Vagina (tissue), 2 donors: ENCODE results near the gene PPDPF. TPM values are rescaled to one million over a fixed set of nuclear protein-coding genes. Genes with fewer than 3 reads are reported as not detected.

ENCODE experiments used
- DNase-seq, 2 donors: peaks; one replicate each; pipeline ENCODE4 v3.0.0-alpha.2; 2017; ENCODE audit errors: extremely low spot score in 2 of 2
- H3K27ac ChIP-seq: fragments of 200-600 bp; sonication (generic); one replicate; pipeline ENCODE4 v1.5.1; 2019
- H3K27me3 ChIP-seq: fragments of 200-600 bp; sonication (generic); one replicate; pipeline ENCODE4 v1.5.1; 2019
- H3K36me3 ChIP-seq, 2 donors: fragments of 200-600 bp; sonication (generic); one replicate each; pipeline ENCODE4 v1.5.1; 2017 to 2019
- H3K4me1 ChIP-seq: fragments of 200-600 bp; sonication (generic); one replicate; pipeline ENCODE4 v1.5.1; 2019
- H3K4me3 ChIP-seq, 2 donors: fragments of 200-600 bp; sonication (generic); 1 replicate in 1 of 2; 2 replicates in 1 of 2; pipeline ENCODE4 v1.5.1; 2016 to 2019
- H3K9me3 ChIP-seq: fragments of 200-600 bp; sonication (generic); one replicate; pipeline ENCODE4 v1.5.1; 2019
- POLR2A ChIP-seq, 2 donors: fragments of 450-650 bp; IDR thresholded peaks; one replicate each; pipeline ENCODE4 v1.6.1; 2017; ENCODE audit warnings: antibody characterized with exemption in 2 of 2, mild to moderate bottlenecking in 2 of 2, moderate library complexity in 2 of 2
- POLR2AphosphoS5 ChIP-seq, 2 donors: sonication (generic); formaldehyde crosslinking; IDR thresholded peaks; one replicate each; pipeline ENCODE4 v1.9.0; 2017; ENCODE audit warnings: antibody characterized with exemption in 2 of 2, mild to moderate bottlenecking in 2 of 2, low read depth in 1 of 2; ENCODE audit not compliant: insufficient read depth in 1 of 2
- intact Hi-C: fragments of 100-400 bp; cut with DNase I; formaldehyde crosslinking; loops from one replicate; pipeline ENCODE4 v1.15.1; 2023
- total RNA-seq: library from RNA; depleted of rRNA; stranded (reverse); fragments of >200 nt; gene quantifications from one replicate; pipeline ENCODE4 v1.2.3, GENCODE V29; 2016
- TF ChIP-seq, protein P1 (sequence below), 3 experiments: fragments of 450-650 bp in 2 of 3; fragments of 200-600 bp in 1 of 3; sonication (generic) in 1 of 3; IDR thresholded peaks; one replicate each; pipeline ENCODE4 v1.5.1; 2017 to 2019; ENCODE audit warnings: antibody characterized with exemption in 3 of 3, mild to moderate bottlenecking in 2 of 3, moderate library complexity in 2 of 3

Gene PPDPF
- total RNA-seq, 1 donor from 2014 or later = 198 TPM

- Histone ChIP-seq H3K4me3 (no peak overlapping the region), H3K36me3 (no peaks in the 10 kb centered on the region), H3K9me3 (no peaks in the 10 kb centered on the region), H3K27ac (no peak overlapping the region), H3K27me3 (peaks cover 20% of the 10 kb centered on the region), H3K4me1 (peaks cover 23% of the 10 kb centered on the region)
- TF ChIP-seq POLR2A (IDR thresholded peaks at IDR 0.05) = no peak
- TF ChIP-seq POLR2AphosphoS5 (IDR thresholded peaks at IDR 0.05; ENCODE audit: insufficient read depth in 1 of 2, low read depth in 1 of 2) = no peak
- TF ChIP-seq, protein P1, sequence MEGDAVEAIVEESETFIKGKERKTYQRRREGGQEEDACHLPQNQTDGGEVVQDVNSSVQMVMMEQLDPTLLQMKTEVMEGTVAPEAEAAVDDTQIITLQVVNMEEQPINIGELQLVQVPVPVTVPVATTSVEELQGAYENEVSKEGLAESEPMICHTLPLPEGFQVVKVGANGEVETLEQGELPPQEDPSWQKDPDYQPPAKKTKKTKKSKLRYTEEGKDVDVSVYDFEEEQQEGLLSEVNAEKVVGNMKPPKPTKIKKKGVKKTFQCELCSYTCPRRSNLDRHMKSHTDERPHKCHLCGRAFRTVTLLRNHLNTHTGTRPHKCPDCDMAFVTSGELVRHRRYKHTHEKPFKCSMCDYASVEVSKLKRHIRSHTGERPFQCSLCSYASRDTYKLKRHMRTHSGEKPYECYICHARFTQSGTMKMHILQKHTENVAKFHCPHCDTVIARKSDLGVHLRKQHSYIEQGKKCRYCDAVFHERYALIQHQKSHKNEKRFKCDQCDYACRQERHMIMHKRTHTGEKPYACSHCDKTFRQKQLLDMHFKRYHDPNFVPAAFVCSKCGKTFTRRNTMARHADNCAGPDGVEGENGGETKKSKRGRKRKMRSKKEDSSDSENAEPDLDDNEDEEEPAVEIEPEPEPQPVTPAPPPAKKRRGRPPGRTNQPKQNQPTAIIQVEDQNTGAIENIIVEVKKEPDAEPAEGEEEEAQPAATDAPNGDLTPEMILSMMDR (IDR thresholded peaks at IDR 0.05) = no peak
- no peak for DNase-seq
- intact Hi-C loops = no loop called here
Observed at GRCh38 chr20:63497138-63497945, 23.2 kb upstream of the PPDPF start.

GRCh38 chr20:63497946-63498935 lies 22.3 kb upstream of the PPDPF start:
- peak overlapping the region in 1 of 2 donors; percentile 35 for H3K4me3 ChIP-seq

GRCh38 chr20:63498960-63499337 lies 21.6 kb upstream of the PPDPF start, which contains the start of gene EEF1A2:
Gene EEF1A2, minus strand, starts transcription at chr20:63499083. Its CDS starts 1,320 bp downstream, at chr20:63497763.
- intact Hi-C loops = no loop called here
- no peaks in the 10 kb centered on the region for H3K9me3 ChIP-seq
- TF ChIP-seq POLR2AphosphoS5 (IDR thresholded peaks at IDR 0.05; ENCODE audit: insufficient read depth in 1 of 2, low read depth in 1 of 2) = no peak
- TF ChIP-seq, protein P1 (IDR thresholded peaks at IDR 0.05) = no peak
- TF ChIP-seq POLR2A (IDR thresholded peaks at IDR 0.05) = no peak
- no peak for DNase-seq
- H3K4me1 ChIP-seq = peaks cover 23% of the 10 kb centered on the region
- no peaks in the 10 kb centered on the region for H3K36me3 ChIP-seq
- no peak within 1 kb of the TSS for H3K27ac ChIP-seq
- peak within 1 kb of the TSS; percentile 35 to 39 for H3K4me3 ChIP-seq
- H3K27me3 ChIP-seq = peaks cover 20% of the 10 kb centered on the region

More at GRCh38 chr20:63497946-63498935, 22.3 kb upstream of the PPDPF start:
- H3K36me3 ChIP-seq = no peaks in the 10 kb centered on the region
- H3K9me3 ChIP-seq = no peaks in the 10 kb centered on the region
- H3K27ac ChIP-seq = no peak overlapping the region
- peaks cover 23% of the 10 kb centered on the region for H3K4me1 ChIP-seq
- intact Hi-C loops = no loop called here
- peaks cover 20% of the 10 kb centered on the region for H3K27me3 ChIP-seq
- no peak for DNase-seq
- TF ChIP-seq POLR2AphosphoS5 (IDR thresholded peaks at IDR 0.05; ENCODE audit: insufficient read depth in 1 of 2, low read depth in 1 of 2) (no peak), POLR2A (IDR thresholded peaks at IDR 0.05) (no peak)
- TF ChIP-seq, protein P1 (IDR thresholded peaks at IDR 0.05) = no peak

DNA sequence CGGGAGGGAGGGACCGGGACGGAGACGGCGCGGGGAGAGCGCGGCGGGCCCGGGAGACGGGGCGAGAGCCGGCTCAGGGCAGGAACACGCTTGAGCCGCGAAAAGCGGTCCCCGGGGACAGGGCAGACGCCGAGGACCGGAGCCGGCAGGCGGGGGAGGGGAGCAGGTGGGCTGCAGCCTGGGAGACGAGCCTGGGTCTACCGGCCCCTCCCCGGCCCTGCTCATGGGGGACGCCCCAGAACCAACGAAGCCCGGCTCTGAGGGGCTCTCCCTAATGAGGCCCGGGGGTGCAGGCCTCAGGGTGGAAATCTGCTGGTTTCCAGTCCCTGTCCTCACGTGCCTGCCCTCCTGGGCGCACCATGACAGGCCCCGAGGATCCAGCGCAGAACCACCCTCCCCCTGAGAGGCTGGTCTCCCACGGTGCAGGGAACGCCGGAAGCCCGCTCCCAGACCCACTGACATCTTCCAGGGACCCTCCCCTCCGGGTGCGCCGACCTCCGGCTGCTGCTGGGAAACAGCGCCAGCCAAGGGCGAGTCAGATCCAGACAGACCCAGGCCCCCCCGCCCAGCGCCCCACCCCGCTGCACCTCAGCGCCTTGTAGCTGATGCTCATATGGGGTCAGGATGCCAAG lies 21.1 kb upstream of the PPDPF start:
- TF ChIP-seq POLR2A (IDR thresholded peaks at IDR 0.05) (no peak), POLR2AphosphoS5 (IDR thresholded peaks at IDR 0.05; ENCODE audit: insufficient read depth in 1 of 2, low read depth in 1 of 2) (no peak)
- TF ChIP-seq, protein P1 (IDR thresholded peaks at IDR 0.05) = no peak
- no peaks in the 10 kb centered on the region for H3K9me3 ChIP-seq
- no peak overlapping the region for H3K27ac ChIP-seq
- peak overlapping the region; percentile 35 to 39 for H3K4me3 ChIP-seq
- H3K4me1 ChIP-seq = peaks cover 23% of the 10 kb centered on the region
- peaks cover 20% of the 10 kb centered on the region for H3K27me3 ChIP-seq
- intact Hi-C loops = no loop called here
- DNase-seq = no peak
- no peaks in the 10 kb centered on the region for H3K36me3 ChIP-seq
